K562 (cell line): ENCODE data around the gene DUSP16. TPM values are rescaled to one million over a fixed set of nuclear protein-coding genes. Genes with fewer than 3 reads are reported as not detected.
A peak's percentile ranks its signal among the peaks of the same experiment; 100 is the strongest.

Experiments used
- ATAC-seq: fragments of 200-7000 bp; cut with Tn5 transposase; 3 replicates; pipeline ENCODE4 v1.9.1; 2020; ENCODE audit warnings: moderate library complexity
- BruUV-seq: library from RNA; stranded (reverse); fragments of 400-500 nt; replicated peaks from 2 replicates; lab custom pipeline; 2021; lab: Mats Ljungman, UMichigan
- CTCF ChIA-PET: fragments of 300-600 bp; formaldehyde crosslinking; extraction: SDS; loops from one replicate; lab custom pipeline; 2021; ENCODE audit warnings: low intra/inter-chr PET ratio; lab: Yijun Ruan, JAX
- POLR2A ChIA-PET: fragments of 300-600, 350-650 bp; sonication (Branson Sonifier 250); formaldehyde crosslinking; extraction: SDS; loops from one replicate; lab custom pipeline; 2021; ENCODE audit warnings: antibody characterized with exemption, inconsistent platforms; lab: Yijun Ruan, JAX
- DNase-seq, 4 experiments: peaks; one replicate each; pipeline versions ENCODE4 v3.0.0 to v3.0.0-alpha.2; 2011 to 2018; ENCODE audit warnings: low spot score in 3 of 4, mixed read lengths in 3 of 4; ENCODE audit errors: extremely low read depth in 1 of 4
- FAIRE-seq: peaks from 2 replicates; lab custom pipeline; 2011; peaks lifted over from hg19 to GRCh38; lab: Jason Lieb, UNC
- H2AFZ ChIP-seq: 2 replicates; pipeline ENCODE4 v1.6.0; 2011; ENCODE audit warnings: low read depth, low read length, control low read depth, inconsistent platforms
- H3K27ac ChIP-seq: fragments of 200-600 bp; 3 replicates; pipeline ENCODE4 v1.8.0; 2011; ENCODE audit warnings: low read depth, mild to moderate bottlenecking, control low read depth, inconsistent platforms, low read length, moderate library complexity, mixed read lengths; ENCODE audit errors: extremely low read depth
- H3K27me3 ChIP-seq, 2 experiments: fragments of 300-600 bp in 1 of 2; 2 replicates in 1 of 2; 3 replicates in 1 of 2; pipeline versions ENCODE4 v1.6.0 to v1.8.0; 2011; ENCODE audit warnings: inconsistent platforms in 2 of 2, low read length in 2 of 2, mild to moderate bottlenecking in 1 of 2, mixed read lengths in 1 of 2, moderate library complexity in 1 of 2; ENCODE audit not compliant: control insufficient read depth in 2 of 2, insufficient read depth in 2 of 2
- H3K36me3 ChIP-seq: fragments of 300-600 bp; 3 replicates; pipeline ENCODE4 v1.8.0; 2011; ENCODE audit warnings: mild to moderate bottlenecking, low read length, inconsistent platforms; ENCODE audit not compliant: control insufficient read depth, insufficient read depth
- H3K4me1 ChIP-seq, 2 experiments: fragments of 200-600 bp in 1 of 2; replicated peaks in 1 of 2; 2 replicates in 1 of 2; 3 replicates in 1 of 2; pipeline versions ENCODE4 v1.5.1 to v1.8.0; 2011; ENCODE audit warnings: inconsistent platforms in 2 of 2, low read length in 2 of 2, mild to moderate bottlenecking in 1 of 2, mixed read lengths in 1 of 2, moderate library complexity in 1 of 2; ENCODE audit not compliant: control insufficient read depth in 2 of 2, insufficient read depth in 2 of 2
- H3K4me2 ChIP-seq: 2 replicates; pipeline ENCODE4 v1.6.1; 2011; ENCODE audit warnings: low read length, control low read depth, inconsistent platforms, mixed read lengths; ENCODE audit not compliant: insufficient read depth
- H3K4me3 ChIP-seq: fragments of 200-600 bp; sonication (generic), shearing (Covaris generic); 2 replicates; pipeline ENCODE4 v1.5.1; 2016; ENCODE audit warnings: control low read depth, inconsistent platforms
- H3K79me2 ChIP-seq: fragments of 200-600 bp; 3 replicates; pipeline ENCODE4 v1.8.0; 2011; ENCODE audit warnings: low read length, inconsistent platforms; ENCODE audit not compliant: control insufficient read depth, insufficient read depth
- H3K9ac ChIP-seq, 2 experiments: 2 replicates each; pipeline versions ENCODE4 v1.6.0 to v1.6.1; 2011; ENCODE audit warnings: low read depth in 2 of 2, low read length in 2 of 2, control low read depth in 1 of 2, inconsistent platforms in 1 of 2, mild to moderate bottlenecking in 1 of 2, mixed read lengths in 1 of 2; ENCODE audit not compliant: insufficient read depth in 1 of 2
- H3K9me1 ChIP-seq: one replicate; pipeline ENCODE4 v1.6.0; 2011; ENCODE audit warnings: inconsistent platforms, mild to moderate bottlenecking, low read length, moderate library complexity; ENCODE audit not compliant: control insufficient read depth, insufficient read depth
- H3K9me3 ChIP-seq: replicated peaks from 2 replicates; pipeline ENCODE4 v1.5.1; 2011; ENCODE audit warnings: low read depth, low read length, inconsistent platforms; ENCODE audit not compliant: control insufficient read depth, insufficient read depth
- H4K20me1 ChIP-seq: replicated peaks from 2 replicates; pipeline ENCODE4 v1.6.1; 2011; ENCODE audit warnings: low read length, inconsistent platforms, mixed read lengths; ENCODE audit not compliant: control insufficient read depth, insufficient read depth
- CEBPG ChIP-seq, 3 experiments: fragments of 200-800 bp in 1 of 3; sonication (Bioruptor generic) in 1 of 3; sonication (generic) in 1 of 3; formaldehyde crosslinking in 1 of 3; IDR thresholded peaks in 2 of 3; conservative IDR thresholded peaks in 1 of 3; 2 replicates each; pipeline versions ENCODE4 v1.6.1 to v1.8.0; 2016 to 2022; ENCODE audit warnings: missing compliant biosample characterization in 2 of 3, missing genetic modification characterization in 2 of 3, mild to moderate bottlenecking in 1 of 3, missing genetic modification reagents in 1 of 3
- PYGO2 ChIP-seq: fragments of 450-650 bp; IDR thresholded peaks from 2 replicates; pipeline ENCODE4 v1.6.1; 2016; ENCODE audit warnings: mild to moderate bottlenecking, missing genetic modification characterization, moderate library complexity, missing compliant biosample characterization
- RAD21 ChIP-seq, 2 experiments: fragments of 250-450 bp in 1 of 2; fragments of 450-650 bp in 1 of 2; sonication (Bioruptor Pico) in 1 of 2; formaldehyde crosslinking in 1 of 2; IDR thresholded peaks in 1 of 2; conservative IDR thresholded peaks in 1 of 2; 2 replicates each; pipeline versions ENCODE4 v1.4.0 to v1.8.0; 2020 to 2022; ENCODE audit warnings: mild to moderate bottlenecking in 2 of 2, moderate library complexity in 1 of 2
- SMC3 ChIP-seq: conservative IDR thresholded peaks from 2 replicates; pipeline ENCODE4 v1.6.1; 2011; ENCODE audit warnings: low read depth, low read length, improper control_type of control experiment; ENCODE audit not compliant: insufficient read depth
- WGBS: fragments of 100-300 bp; shearing (Covaris generic); methylation state at CpG from one replicate; pipeline ENCODE4 v1.1.6; 2016; ENCODE audit warnings: low coverage, mixed read lengths; ENCODE audit not compliant: insufficient coverage; ENCODE audit errors: missing lambda C conversion rate; 5-methylcytosine and 5-hydroxymethylcytosine counted together
- in situ Hi-C: fragments of 300-500 bp; cut with MboI; formaldehyde crosslinking; loops from 4 replicates; pipeline ENCODE4 v1.15.0; 2018; ENCODE audit warnings: inconsistent platforms, mixed read lengths
- intact Hi-C: fragments of 100-400 bp; cut with micrococcal nuclease; formaldehyde crosslinking; loops from 2 replicates; pipeline ENCODE4 v1.14.2; 2022
- polyA plus RNA-seq, 8 experiments: library from polyadenylated mRNA; depleted of rRNA in 4 of 8; stranded (reverse) in 5 of 8; unstranded in 3 of 8; fragments of >200 nt; fragmentation: Nextera tagmentation in 2 of 8; fragmentation: Illumina TruSeq in 1 of 8; extraction: Ambion mirVana in 2 of 8; extraction: Trizol in 1 of 8; gene quantifications; 2 replicates each; pipeline versions ENCODE4 v1.2.1 to v1.2.3, GENCODE V29; 2011 to 2014; ENCODE audit warnings: inconsistent platforms in 1 of 8, missing spikeins in 1 of 8
- total RNA-seq, 7 experiments: library from RNA; depleted of rRNA in 6 of 7; stranded (reverse); fragments of >200 nt in 6 of 7; fragmentation: Illumina TruSeq in 2 of 7; extraction: Trizol in 2 of 7; gene quantifications; 2 replicates each; pipeline versions ENCODE4 v1.2.1 to v1.2.3, GENCODE V29; 2011 to 2021; ENCODE audit warnings: low replicate concordance in 1 of 7
- TF ChIP-seq, protein P1 (sequence below), 3 experiments: IDR thresholded peaks in 2 of 3; conservative IDR thresholded peaks in 1 of 3; 2 replicates each; pipeline ENCODE4 v1.5.1; 2011 to 2012; ENCODE audit warnings: low read length in 3 of 3, mild to moderate bottlenecking in 3 of 3, control low read depth in 2 of 3, improper control_type of control experiment in 1 of 3, inconsistent platforms in 1 of 3, low read depth in 1 of 3, mixed read lengths in 1 of 3, moderate library complexity in 1 of 3; ENCODE audit not compliant: insufficient read depth in 2 of 3

Gene DUSP16
- total and polyA plus RNA-seq, 9 of the 15 experiments (the other 6 are each of a cell fraction or from before 2014, with no cell fraction given) = 0.70 to 12.3 (median 5.7) TPM

DNA sequence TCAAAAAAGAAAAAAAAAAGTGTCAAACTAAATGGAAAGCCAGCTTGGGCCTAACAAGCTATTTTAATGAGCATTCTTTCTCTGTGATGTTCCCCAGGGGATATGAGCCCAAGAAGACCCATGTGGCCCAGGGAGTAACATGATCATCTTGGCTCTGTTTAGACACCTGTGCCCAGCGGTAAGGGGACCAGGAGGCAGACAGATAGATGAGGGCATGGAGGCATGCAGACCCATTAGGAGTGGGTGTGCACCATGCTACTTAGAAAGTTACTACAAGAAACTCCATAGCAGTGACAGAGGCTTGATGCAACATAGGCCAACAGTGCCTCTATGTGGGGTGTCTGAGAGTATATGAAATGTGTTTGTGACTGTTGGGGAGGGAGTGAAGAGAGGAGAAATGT is 45.9 kb upstream of the DUSP16 start:
- no peaks in the 10 kb centered on the region for H3K79me2 ChIP-seq
- ATAC-seq = 0 out of 3 replicates have a peak, but pooled peaks have one; percentile 8
- no peaks in the 10 kb centered on the region for H3K9me3 ChIP-seq
- no peaks in the 10 kb centered on the region for H3K27me3 ChIP-seq
- H3K4me3 ChIP-seq = no peak overlapping the region
- no peak overlapping the region for H2AFZ ChIP-seq
- FAIRE-seq = no peak
- ChIA-PET CTCF (no interaction called here), POLR2A (no interaction called here)
- no peaks in the 10 kb centered on the region for H4K20me1 ChIP-seq
- H3K9me1 ChIP-seq = no peaks in the 10 kb centered on the region
- peaks cover 0 to 11% of the 10 kb centered on the region in 2 experiments; a peak in 3 of 5 replicates for H3K4me1 ChIP-seq
- H3K27ac ChIP-seq = no peak overlapping the region
- H3K9ac ChIP-seq = no peak overlapping the region
- H3K4me2 ChIP-seq = no peak overlapping the region
- DNase-seq = peak in 2 of 4 experiments; percentile 9 to 14
- TF ChIP-seq CEBPG (CRISPR knock-in tag; IDR thresholded peaks at IDR 0.05) (0 out of 2 replicates have a peak, but pooled peaks have one; percentile 17), CEBPG (tag; conservative IDR thresholded peaks at IDR 0.05 in 1 of 2, IDR thresholded peaks at IDR 0.05 in 1 of 2) (no peak), RAD21 (CRISPR knock-in tag; conservative IDR thresholded peaks at IDR 0.05 in 1 of 2, IDR thresholded peaks at IDR 0.05 in 1 of 2) (peak in 1 of 2 experiments; percentile 52; a peak in 3 of 4 replicates), SMC3 (0 out of 2 replicates have a peak, but pooled peaks have one; percentile 7), PYGO2 (tag) (no peak)
- TF ChIP-seq, protein P1, sequence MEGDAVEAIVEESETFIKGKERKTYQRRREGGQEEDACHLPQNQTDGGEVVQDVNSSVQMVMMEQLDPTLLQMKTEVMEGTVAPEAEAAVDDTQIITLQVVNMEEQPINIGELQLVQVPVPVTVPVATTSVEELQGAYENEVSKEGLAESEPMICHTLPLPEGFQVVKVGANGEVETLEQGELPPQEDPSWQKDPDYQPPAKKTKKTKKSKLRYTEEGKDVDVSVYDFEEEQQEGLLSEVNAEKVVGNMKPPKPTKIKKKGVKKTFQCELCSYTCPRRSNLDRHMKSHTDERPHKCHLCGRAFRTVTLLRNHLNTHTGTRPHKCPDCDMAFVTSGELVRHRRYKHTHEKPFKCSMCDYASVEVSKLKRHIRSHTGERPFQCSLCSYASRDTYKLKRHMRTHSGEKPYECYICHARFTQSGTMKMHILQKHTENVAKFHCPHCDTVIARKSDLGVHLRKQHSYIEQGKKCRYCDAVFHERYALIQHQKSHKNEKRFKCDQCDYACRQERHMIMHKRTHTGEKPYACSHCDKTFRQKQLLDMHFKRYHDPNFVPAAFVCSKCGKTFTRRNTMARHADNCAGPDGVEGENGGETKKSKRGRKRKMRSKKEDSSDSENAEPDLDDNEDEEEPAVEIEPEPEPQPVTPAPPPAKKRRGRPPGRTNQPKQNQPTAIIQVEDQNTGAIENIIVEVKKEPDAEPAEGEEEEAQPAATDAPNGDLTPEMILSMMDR (IDR thresholded peaks at IDR 0.05 in 2 of 3, conservative IDR thresholded peaks at IDR 0.05 in 1 of 3; ENCODE audit: insufficient read depth in 2 of 3, low read depth in 1 of 3, low read length in 3 of 3) = peak in 1 of 3 experiments; percentile 44; a peak in 2 of 6 replicates
- BruUV-seq = no TSS peak
- no peaks in the 10 kb centered on the region for H3K36me3 ChIP-seq
- in situ Hi-C loops = no loop called here
- intact Hi-C loops = loop anchor here (1.0 kb wide), 1 partner anchor 232 kb away; no protein-coding TSS in a partner anchor
- WGBS = 67% methylated on average over 1 of the region's 1 CpG
